IgD-negative memory B cell (primary cell): ENCODE data around the gene SRM. TPM values are rescaled to one million over a fixed set of nuclear protein-coding genes. Genes with fewer than 3 reads are reported as not detected.
"Not testable (repeated sequence)": the region's sequence is repeated elsewhere in the genome, so short reads cannot be mapped to it uniquely, and the experiment has no call there.

Experiments
- H3K27ac Mint-ChIP-seq, 3 donors: one replicate each; pipeline ENCODE4 v1.8.0; 2020 to 2022; ENCODE audit warnings: mild to moderate bottlenecking in 3 of 3, mixed read lengths in 3 of 3, moderate library complexity in 1 of 3
- H3K27me3 Mint-ChIP-seq: one replicate; pipeline ENCODE4 v1.8.0; 2021; ENCODE audit warnings: mixed read lengths
- H3K36me3 Mint-ChIP-seq: one replicate; pipeline ENCODE4 v1.8.0; 2020; ENCODE audit warnings: mild to moderate bottlenecking, mixed read lengths
- H3K4me1 Mint-ChIP-seq, 3 donors: one replicate each; pipeline ENCODE4 v1.8.0; 2020 to 2022; ENCODE audit warnings: mixed read lengths in 3 of 3, mild to moderate bottlenecking in 1 of 3
- H3K4me3 Mint-ChIP-seq, 4 donors: one replicate each; pipeline ENCODE4 v1.8.0; 2020 to 2022; ENCODE audit warnings: mild to moderate bottlenecking in 4 of 4, mixed read lengths in 4 of 4, moderate library complexity in 3 of 4
- H3K9me3 Mint-ChIP-seq, 3 donors: one replicate each; pipeline ENCODE4 v1.8.0; 2020 to 2021; ENCODE audit warnings: mixed read lengths in 3 of 3, mild to moderate bottlenecking in 1 of 3
- polyA plus RNA-seq: library from polyadenylated mRNA; unstranded; fragments of 300-500 nt; fragmentation: Illumina TruSeq; gene quantifications from one replicate; pipeline ENCODE4 v1.2.3, GENCODE V29; 2021

SRM gene
- polyA plus RNA-seq, result 93.4 TPM

DNA sequence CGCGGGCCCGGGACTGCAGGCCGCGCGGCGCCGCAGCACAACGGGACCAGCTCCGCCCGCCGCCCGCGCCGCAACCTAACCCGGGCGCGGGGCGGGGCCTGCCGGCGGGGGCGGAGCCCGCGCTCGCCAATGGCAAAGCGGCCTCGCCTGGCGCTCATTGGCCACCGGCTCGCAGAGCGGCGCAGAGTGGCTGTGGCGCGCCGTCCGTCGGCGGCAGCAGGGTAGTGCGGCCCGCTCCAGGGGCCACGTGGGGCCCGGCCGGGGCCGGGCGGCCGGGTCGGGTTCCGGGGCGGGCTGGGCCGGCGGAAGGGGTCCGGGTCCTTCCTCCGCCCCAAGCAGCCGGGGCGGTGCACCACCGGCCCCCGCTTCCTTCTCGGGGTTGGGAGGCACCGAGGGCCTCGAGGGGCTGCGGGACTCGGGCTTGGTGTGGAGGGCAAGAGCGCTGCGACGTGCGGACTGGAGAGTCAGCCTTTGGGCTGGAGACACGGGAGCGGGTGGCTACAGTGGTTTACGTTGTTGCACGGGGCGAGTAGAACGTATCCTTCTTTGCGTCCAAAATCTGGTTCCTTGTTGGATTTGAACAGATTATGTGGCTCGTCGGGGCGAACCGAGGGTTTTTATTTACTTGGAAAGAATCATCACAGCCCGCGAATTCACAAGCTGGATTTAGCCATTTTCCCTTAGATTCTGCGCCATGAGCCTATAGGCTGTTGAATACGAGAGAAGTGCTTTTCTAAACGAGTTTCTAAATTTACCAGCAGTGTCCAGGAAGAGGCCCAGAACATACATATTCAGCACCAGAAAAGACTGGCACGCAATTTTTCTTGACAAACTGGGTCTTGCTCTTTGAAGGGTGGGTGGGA lies at the start of gene SRM:
Gene SRM (minus strand): TSS at position 51 of the 863 bp plus-strand sequence. CDS start 75 bp downstream, outside the sequence.
- Mint-ChIP-seq H3K4me1 (peaks cover 11 to 14% (median 14%) of the 10 kb centered on the region in 3 donors), H3K9me3 (no peaks in the 10 kb centered on the region), H3K4me3 (peak within 1 kb of the TSS; percentile 89 to 100 (median 97)), H3K36me3 (peaks cover 3% of the 10 kb centered on the region), H3K27me3 (no peaks in the 10 kb centered on the region), H3K27ac (peak within 1 kb of the TSS; percentile 84 to 92 (median 85))

DNA sequence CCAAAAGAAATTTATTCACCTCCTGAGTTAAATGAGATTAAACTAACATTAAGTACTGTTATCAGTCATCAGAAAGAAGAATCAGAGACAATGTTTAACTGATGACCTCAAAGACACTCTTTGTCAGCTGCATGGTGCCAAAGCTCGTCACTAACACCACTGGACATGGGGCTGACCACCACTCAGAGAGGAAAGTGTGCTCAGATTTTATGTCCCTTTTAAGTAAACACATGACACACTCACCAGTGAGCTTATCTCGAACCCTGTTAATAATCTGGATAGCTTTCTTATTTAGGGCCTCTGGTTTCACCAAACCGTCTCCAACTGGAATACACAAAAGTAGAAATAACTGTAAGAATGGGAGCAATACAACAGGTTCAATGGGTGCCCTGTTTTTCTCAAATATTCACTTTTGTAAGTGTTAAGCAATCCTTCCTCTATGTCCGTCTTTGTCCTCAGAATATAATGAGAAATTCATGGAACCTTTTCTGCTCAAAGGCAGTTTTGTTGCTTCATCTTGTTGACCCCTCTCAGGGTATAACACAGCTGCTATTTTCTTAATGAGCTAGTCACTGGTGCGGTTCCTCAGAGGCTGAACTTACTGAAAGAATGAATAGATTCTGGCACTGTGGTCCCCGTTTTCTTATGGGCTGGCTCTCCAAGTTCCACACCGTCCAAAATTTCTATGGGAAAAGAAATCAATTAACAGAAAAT lies 49.4 kb upstream of the SRM start:
- H3K4me3 Mint-ChIP-seq, result no peak overlapping the region
- no peaks in the 10 kb centered on the region for H3K27me3 Mint-ChIP-seq
- peak overlapping the region in 1 of 3 donors; percentile 53 for H3K27ac Mint-ChIP-seq
- H3K4me1 Mint-ChIP-seq, result no peaks in the 10 kb centered on the region
- H3K9me3 Mint-ChIP-seq, result no peaks in the 10 kb centered on the region
- peaks cover 4% of the 10 kb centered on the region for H3K36me3 Mint-ChIP-seq

DNA sequence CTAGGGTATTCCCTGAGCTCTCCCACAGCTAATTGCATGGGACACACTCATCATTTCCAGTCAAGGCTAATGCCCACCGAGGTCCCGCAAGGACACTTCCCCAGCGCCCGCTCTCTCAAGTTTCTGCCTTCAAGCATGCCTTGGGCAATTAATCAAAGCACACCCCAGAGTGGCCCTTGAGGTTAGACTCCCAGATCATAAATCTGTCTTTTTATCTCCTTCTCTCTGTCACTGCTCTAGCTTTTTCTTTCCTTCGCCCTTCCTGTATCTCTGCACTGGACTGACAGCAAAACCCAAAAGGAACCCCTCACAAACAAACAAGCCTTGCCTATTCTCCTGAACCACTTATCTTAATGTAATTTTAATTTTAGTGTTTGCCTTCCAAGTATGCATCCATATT lies 47.8 kb upstream of the SRM start:
- Mint-ChIP-seq H3K36me3 (peaks cover 4% of the 10 kb centered on the region), H3K27ac (no peak overlapping the region), H3K27me3 (no peaks in the 10 kb centered on the region), H3K4me1 (no peaks in the 10 kb centered on the region), H3K4me3 (no peak overlapping the region), H3K9me3 (no peaks in the 10 kb centered on the region)

DNA sequence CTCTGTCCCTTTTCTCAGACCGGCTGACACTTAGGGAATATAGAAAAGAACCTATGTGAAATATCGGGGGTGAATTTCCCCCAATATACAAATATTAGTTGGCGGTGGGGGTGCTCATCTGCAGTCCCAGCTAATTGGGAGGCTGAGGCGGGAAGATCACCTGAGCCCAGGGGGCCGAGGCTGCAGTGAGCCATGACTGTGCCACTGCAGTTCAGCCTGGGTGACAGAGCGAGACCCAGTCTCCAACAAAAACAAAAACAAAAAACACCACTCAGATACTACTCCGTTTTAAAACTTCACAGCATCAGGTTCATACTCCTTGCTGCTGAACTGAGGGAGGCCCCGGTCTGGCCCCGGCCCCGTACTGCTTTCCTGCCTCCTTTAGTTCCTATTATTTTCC lies 45.8 kb upstream of the SRM start:
- H3K9me3 Mint-ChIP-seq, result no peaks in the 10 kb centered on the region
- peaks cover 0 to 2% (median 0%) of the 10 kb centered on the region in 3 donors for H3K4me1 Mint-ChIP-seq
- no peaks in the 10 kb centered on the region for H3K27me3 Mint-ChIP-seq
- H3K27ac Mint-ChIP-seq, result peak overlapping the region in 1 of 3 donors; percentile 24
- peak overlapping the region in 1 of 4 donors; percentile 45 for H3K4me3 Mint-ChIP-seq
- H3K36me3 Mint-ChIP-seq, result peaks cover 4% of the 10 kb centered on the region

DNA sequence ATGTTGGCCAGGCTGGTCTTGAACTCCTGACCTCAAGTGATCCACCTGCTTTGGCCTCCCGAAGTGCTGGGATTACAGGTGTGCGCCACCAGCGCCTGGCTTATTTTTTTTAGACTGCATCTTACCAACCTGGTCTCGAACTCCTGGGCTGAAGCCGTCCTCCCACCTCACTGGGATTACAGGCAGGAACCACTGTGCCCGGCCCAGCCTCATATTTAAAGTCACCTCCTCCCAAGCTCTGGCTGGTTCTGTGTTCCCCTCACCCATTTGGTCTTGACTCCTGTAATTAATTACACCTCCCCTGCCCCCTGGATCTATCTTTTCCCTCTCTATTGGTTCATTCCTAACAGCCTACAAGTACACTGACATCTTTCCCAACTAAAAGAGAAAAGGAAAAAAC lies 41.5 kb upstream of the SRM start:
- H3K27ac Mint-ChIP-seq, result peak overlapping the region; percentile 5 to 71 (median 44)
- H3K4me3 Mint-ChIP-seq, result peak overlapping the region in 3 of 4 donors; percentile 61 to 86 (median 69)

DNA sequence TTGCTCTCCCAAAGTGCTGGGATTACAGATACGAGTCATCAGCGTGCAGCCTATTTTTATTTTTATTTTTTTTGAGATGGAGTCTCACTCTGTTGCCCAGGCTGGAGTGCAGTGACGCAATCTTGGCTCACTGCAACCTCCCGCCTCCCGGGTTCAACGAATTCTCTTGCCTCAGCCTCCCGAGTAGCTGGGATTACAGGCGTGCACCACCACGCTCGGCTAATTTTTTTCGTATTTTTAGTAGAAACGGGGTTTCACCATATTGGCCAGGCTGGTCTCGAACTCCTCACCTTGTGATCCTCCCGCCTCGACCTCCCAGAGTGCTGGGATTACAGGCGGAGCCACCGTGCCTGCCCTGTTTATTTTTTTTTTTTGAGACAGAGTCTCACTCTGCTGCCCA lies 41.0 kb upstream of the SRM start:
- not testable (repeated sequence) for H3K27me3 Mint-ChIP-seq, H3K9me3 Mint-ChIP-seq, H3K36me3 Mint-ChIP-seq, H3K4me3 Mint-ChIP-seq, H3K27ac Mint-ChIP-seq
- H3K4me1 Mint-ChIP-seq, result peaks cover 7 to 10% (median 8%) of the 10 kb centered on the region in 3 donors

More for the DNA sequence above, 41.5 kb upstream of the SRM start:
- Mint-ChIP-seq H3K9me3 (no peaks in the 10 kb centered on the region), H3K4me1 (peaks cover 7 to 10% (median 8%) of the 10 kb centered on the region in 3 donors), H3K27me3 (no peaks in the 10 kb centered on the region), H3K36me3 (peaks cover 2% of the 10 kb centered on the region)

DNA sequence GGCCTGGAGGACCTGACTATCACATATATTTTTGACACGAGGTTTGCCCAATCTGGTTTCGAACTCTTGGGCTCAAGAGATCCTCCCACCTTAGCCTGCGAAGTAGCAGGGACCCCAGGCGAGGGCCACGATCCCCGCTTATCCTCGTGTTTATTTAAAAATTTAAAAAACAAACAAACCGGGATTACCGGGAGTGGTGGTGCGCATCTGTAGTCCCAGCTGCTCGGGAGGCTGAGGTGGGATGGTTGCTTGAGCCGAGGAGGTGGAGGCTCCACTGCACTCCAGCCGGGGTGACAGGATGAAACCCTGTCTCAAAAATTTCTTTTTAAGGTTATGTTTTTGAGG lies 40.3 kb upstream of the SRM start:
- no peaks in the 10 kb centered on the region for H3K9me3 Mint-ChIP-seq
- peak overlapping the region; percentile 88 to 96 (median 94) for H3K27ac Mint-ChIP-seq
- no peaks in the 10 kb centered on the region for H3K27me3 Mint-ChIP-seq
- peaks cover 7 to 10% (median 8%) of the 10 kb centered on the region in 3 donors for H3K4me1 Mint-ChIP-seq
- H3K4me3 Mint-ChIP-seq, result peak overlapping the region; percentile 93 to 98 (median 95)
- peaks cover 2% of the 10 kb centered on the region for H3K36me3 Mint-ChIP-seq

DNA sequence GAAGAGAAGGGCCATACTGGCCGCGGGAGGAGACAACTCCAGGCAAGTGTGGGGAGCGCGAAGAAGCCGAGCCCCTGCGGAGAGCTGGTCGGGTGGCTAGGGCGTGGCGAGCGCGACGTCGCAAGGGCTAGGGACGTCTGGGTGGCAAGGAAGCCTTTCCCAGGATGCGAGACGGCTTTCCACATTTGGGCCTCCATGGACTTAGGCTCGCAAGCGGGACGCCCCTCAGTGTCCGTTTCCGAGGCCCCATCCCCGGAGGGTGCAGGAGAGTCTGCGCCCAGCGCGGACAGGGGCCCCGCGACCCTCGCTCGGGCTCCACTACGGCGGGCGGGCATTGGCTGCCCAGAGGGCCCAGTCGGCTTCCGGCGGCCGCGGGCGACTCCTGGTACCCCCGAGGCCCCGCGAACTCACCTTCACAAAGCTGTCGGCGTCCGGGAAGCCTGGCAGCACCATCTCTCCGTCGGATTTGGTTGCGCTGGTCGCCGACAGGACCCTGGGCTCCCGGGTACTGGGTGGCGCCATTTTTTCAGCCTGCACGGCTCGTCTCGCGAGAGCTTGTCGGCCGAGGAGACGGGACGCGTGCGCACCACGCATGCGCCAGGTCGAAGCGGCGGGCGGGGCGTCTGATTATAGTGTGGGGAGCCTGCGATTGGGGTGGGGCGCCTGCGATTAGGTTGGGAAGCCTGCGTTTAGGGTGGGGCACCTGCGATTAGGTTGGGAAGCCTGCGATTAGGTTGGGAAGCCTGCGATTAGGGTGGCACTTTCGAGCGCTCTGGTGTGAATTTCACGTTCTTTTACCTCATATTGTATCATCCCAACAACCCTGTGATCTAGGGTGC lies 39.7 kb upstream of the SRM start, which contains the start of gene EXOSC10:
Gene EXOSC10 (minus strand): TSS at position 560 of the 839 bp plus-strand sequence. CDS start 38 bp downstream, at position 522.
- Mint-ChIP-seq H3K9me3 (no peaks in the 10 kb centered on the region), H3K4me1 (peaks cover 7 to 10% (median 8%) of the 10 kb centered on the region in 3 donors), H3K36me3 (peaks cover under 1% of the 10 kb centered on the region), H3K27ac (peak within 1 kb of the TSS; percentile 88 to 96 (median 94)), H3K27me3 (no peaks in the 10 kb centered on the region), H3K4me3 (peak within 1 kb of the TSS; percentile 93 to 98 (median 95))

DNA sequence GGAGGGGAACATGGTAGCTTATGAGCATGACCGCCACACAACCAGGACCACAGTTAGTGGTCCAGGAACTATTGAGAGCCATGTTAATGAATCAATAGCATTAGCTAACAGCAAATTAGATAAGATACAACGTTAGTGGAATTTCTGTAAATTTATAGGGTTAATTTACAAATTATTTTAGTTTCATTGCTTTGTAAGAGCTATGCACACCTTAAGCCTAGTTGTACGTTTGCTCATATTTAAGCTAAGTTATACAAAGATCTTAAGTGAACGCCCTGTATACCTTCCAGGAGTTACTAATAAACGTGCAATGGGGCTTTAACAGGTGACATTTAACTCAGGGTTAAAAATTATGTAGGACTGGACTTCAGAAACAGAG lies 39.1 kb upstream of the SRM start:
- no peaks in the 10 kb centered on the region for H3K36me3 Mint-ChIP-seq
- H3K27ac Mint-ChIP-seq, result peak overlapping the region; percentile 57 to 88 (median 82)
- peaks cover 7 to 10% (median 8%) of the 10 kb centered on the region in 3 donors for H3K4me1 Mint-ChIP-seq
- no peaks in the 10 kb centered on the region for H3K9me3 Mint-ChIP-seq
- H3K4me3 Mint-ChIP-seq, result peak overlapping the region; percentile 93 to 98 (median 95)
- H3K27me3 Mint-ChIP-seq, result no peaks in the 10 kb centered on the region

DNA sequence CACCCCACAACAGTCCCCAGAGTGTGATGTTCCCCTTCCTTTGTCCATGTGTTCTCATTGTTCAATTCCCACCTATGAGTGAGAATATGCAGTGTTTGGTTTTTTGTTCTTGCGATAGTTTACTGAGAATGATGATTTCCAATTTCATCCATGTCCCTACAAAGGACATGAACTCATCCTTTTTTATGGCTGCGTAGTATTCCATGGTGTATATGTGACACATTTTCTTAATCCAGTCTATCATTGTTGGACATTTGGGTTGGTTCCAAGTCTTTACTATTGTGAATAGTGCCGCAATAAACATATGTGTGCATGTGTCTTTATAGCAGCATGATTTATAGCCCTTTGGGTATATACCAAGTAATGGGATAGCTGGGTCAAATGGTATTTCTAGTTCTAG lies 24.0 kb upstream of the SRM start:
- peaks cover 11% of the 10 kb centered on the region for H3K36me3 Mint-ChIP-seq
- H3K9me3 Mint-ChIP-seq, H3K27ac Mint-ChIP-seq, H3K27me3 Mint-ChIP-seq, H3K4me1 Mint-ChIP-seq, H3K4me3 Mint-ChIP-seq: not testable (repeated sequence)

DNA sequence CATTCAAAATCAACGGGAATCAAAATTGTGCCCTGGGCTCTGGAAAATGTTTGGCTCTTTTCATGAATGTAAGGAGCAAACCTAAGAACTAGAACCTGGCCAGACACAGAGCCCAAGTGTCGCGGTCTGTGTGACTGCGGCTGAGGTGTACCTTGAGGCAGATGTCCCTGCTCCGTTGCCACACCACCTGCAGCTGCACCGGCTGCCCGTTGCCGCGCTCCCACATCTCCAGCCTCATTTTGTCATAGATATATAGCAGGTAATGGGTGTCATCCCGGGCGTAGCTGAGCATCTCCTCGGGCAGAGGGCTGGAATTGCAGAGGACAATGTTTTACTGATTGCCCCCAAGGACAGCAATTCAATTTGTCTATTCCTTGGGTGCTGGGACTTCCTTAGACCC lies 21.1 kb upstream of the SRM start:
- Mint-ChIP-seq H3K9me3 (no peaks in the 10 kb centered on the region), H3K4me3 (no peak overlapping the region), H3K4me1 (peaks cover 0 to 3% (median 0%) of the 10 kb centered on the region in 3 donors), H3K36me3 (peaks cover 8% of the 10 kb centered on the region), H3K27me3 (no peaks in the 10 kb centered on the region), H3K27ac (no peak overlapping the region)

DNA sequence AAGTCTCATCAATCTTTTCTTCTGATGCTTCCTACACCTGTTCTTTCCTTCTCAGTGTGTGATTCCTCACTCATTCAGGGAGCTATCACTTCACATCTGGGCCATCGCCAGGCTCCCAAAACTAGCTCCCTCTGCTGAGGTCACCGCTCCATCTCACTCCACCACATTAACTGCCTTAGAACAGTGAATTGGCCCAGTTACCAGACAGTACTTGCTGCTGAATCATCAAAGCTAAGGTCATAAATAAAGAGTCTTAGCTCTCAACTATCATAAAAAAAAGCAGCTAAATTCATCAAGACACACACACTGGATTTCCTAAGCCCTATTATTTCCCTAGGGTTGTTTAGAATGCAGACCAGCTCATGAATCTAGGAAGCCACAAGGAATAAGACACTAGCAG lies 18.8 kb upstream of the SRM start:
- no peaks in the 10 kb centered on the region for H3K9me3 Mint-ChIP-seq
- peaks cover 8% of the 10 kb centered on the region for H3K36me3 Mint-ChIP-seq
- H3K27ac Mint-ChIP-seq, result no peak overlapping the region
- H3K4me3 Mint-ChIP-seq, result no peak overlapping the region
- H3K27me3 Mint-ChIP-seq, result no peaks in the 10 kb centered on the region
- H3K4me1 Mint-ChIP-seq, result peaks cover 0 to 3% (median 0%) of the 10 kb centered on the region in 3 donors

DNA sequence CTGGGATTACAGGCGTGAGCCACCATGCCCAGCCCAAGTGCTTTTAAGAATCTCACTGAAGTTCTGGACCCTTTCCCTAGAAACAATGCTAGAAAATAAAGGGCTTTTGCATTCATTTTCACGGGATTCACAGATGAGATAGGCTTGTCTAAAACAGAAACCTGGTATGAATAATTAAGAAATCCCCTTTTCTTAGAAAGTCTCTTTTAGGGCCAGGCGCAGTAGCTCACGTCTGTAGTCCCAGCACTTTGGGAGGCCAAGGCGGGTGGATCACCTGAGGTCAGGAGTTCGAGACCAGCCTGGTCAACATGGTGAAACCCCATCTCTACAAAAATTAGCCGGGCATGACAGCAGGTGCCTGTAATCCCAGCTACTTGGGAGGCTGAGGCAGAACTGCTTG lies 13.6 kb upstream of the SRM start:
- not testable (repeated sequence) for H3K4me3 Mint-ChIP-seq, H3K9me3 Mint-ChIP-seq, H3K27ac Mint-ChIP-seq, H3K36me3 Mint-ChIP-seq, H3K27me3 Mint-ChIP-seq
- peaks cover 0 to 12% (median 11%) of the 10 kb centered on the region in 3 donors for H3K4me1 Mint-ChIP-seq

DNA sequence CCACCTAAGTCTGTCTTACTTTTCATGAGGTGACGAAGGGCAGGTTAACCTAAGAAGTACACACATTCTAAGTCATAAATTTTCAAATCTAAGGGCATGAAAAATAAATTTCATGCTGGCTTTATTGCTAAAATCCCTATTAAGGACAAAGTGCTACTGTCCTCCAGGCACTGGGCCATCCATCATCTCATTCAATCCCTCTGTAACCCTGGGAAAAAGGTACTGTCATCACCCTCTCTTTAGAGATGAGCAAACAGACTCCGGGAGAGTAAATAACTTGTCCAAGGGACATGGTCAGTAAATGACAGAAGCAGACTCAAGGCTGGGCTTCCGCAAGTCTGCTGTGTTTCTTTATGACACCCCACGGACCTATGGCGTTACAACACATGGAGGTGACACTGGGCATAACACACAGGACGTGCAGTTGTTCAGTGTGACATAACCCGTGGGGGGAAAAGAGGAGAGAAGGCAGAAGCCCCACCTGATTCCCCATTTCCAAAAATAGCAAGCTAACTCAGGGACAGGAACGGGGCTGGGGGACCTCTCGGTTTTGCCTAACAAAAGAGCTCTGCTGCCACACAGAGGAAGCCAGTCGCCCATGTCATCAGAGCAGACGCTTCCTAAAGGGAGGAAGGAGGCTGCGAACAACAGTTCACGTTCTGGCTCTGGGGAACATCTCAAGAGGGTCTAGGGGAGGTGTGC lies 12.5 kb upstream of the SRM start:
- Mint-ChIP-seq H3K4me3 (peak overlapping the region in 1 of 4 donors; percentile 56), H3K27me3 (no peaks in the 10 kb centered on the region), H3K4me1 (peaks cover 0 to 12% (median 11%) of the 10 kb centered on the region in 3 donors), H3K36me3 (peaks cover 1% of the 10 kb centered on the region), H3K9me3 (no peaks in the 10 kb centered on the region), H3K27ac (peak overlapping the region in 2 of 3 donors; percentile 56 to 95)
